ENCODE measurements around the gene MAML3. TPM values are rescaled to one million over a fixed set of nuclear protein-coding genes. Genes with fewer than 3 reads are reported as not detected.

Gene MAML3
- total RNA-seq, 2 donors from 2014 or later: 29.2 to 32.2 TPM

DNA sequence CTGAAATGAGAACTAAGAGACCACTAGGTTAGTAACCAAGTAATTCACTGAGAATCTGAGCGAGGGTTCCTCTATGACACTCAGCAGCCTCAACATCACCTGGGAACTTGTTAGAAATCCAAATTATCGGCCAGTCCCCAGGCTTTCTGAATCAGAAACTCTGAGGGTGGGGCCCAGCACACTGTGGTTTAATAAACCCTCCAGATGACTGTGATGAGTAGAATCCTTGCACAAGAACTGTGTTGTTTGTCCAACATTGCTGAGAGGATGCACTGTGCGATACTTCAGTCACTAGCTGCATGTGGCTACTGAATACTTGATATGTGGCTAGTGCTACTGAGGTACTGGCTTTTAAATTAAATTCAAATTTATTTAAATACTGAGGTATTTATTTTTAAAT, 243.9 kb downstream of the MAML3 start:
- Mint-ChIP-seq H3K36me3 (ENCODE audit: low read depth) (peaks cover 15% of the 10 kb centered on the region), H3K9me3 (peaks cover 5% of the 10 kb centered on the region), H3K27ac (no peak overlapping the region), H3K4me3 (no peak overlapping the region), H3K4me1 (peaks cover 5% of the 10 kb centered on the region), H3K27me3 (ENCODE audit: insufficient read depth) (no peaks in the 10 kb centered on the region)
- Histone ChIP-seq H3K9ac (ENCODE audit: extremely low read depth, low read length, poor library complexity, severe bottlenecking) (no peak overlapping the region), H3K36me3 (ENCODE audit: control insufficient read depth, insufficient read depth, low read length) (peaks cover 18% of the 10 kb centered on the region), H3K4me1 (ENCODE audit: control insufficient read depth, insufficient read depth, low read length) (no peaks in the 10 kb centered on the region), H3K27me3 (ENCODE audit: control insufficient read depth, insufficient read depth, low read length, poor library complexity, severe bottlenecking) (no peaks in the 10 kb centered on the region), H3K4me3 (ENCODE audit: low read length) (no peak overlapping the region), H3K9me3 (ENCODE audit: control insufficient read depth, low read length) (peaks cover 19% of the 10 kb centered on the region), H3K27ac (ENCODE audit: low read depth, low read length) (no peak overlapping the region)
- DNase-seq: no peak
- no peak for TF ChIP-seq CTCF (conservative IDR thresholded peaks at IDR 0.05)
- WGBS, 2 experiments (ENCODE audit: insufficient coverage in 1 of 2, insufficient read length in 1 of 2): 94 to 95% methylated on average over 2 to 3 of the region's 3 CpGs

DNA sequence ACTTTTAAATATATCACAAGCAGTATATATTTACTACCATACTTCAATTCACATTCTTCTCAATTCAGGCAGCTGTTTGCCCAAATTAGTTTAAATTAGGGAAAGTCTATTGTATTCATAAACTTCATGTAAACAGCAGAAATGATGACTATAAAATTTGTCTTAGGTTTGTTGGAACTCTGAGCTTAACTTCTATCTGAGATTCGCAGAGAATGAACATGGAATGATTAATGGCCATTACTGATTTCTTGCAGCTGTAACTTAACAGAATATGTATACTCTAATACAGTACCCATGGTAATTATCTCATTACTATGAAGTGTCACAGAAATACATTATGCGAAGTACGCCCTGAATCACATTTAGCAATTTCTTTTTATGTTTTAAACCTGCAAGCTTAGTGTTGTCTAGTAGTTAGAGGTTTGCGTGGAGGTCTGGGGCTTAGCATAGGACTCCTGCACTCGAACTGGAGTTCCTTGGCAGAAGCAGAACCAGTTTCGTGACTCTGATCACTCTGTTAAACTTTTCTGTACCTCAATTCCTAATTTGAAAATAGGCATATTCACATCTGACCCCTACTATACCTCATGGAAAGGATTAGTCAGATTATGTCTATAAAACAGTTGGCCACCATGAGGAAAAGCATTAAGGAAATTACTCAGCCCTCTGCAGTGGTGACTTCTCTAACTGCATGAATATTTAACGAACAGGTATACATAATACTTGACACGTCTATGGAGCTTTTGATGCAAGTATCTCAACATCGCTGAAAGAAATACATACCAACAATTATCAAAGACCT, 245.1 kb downstream of the MAML3 start:
- TF ChIP-seq CTCF (conservative IDR thresholded peaks at IDR 0.05): no peak
- H3K4me1 Mint-ChIP-seq: peaks cover 3% of the 10 kb centered on the region

GRCh38 chr4:139907001-139907809, 246.8 kb downstream of the MAML3 start:
- H3K4me1 Mint-ChIP-seq: peaks cover 7% of the 10 kb centered on the region
- H3K9me3 Mint-ChIP-seq: peaks cover 8% of the 10 kb centered on the region
- Histone ChIP-seq H3K27me3 (ENCODE audit: control insufficient read depth, insufficient read depth, low read length, poor library complexity, severe bottlenecking) (no peaks in the 10 kb centered on the region), H3K4me3 (ENCODE audit: low read length) (no peak overlapping the region), H3K27ac (ENCODE audit: low read depth, low read length) (no peak overlapping the region), H3K9ac (ENCODE audit: extremely low read depth, low read length, poor library complexity, severe bottlenecking) (no peak overlapping the region), H3K9me3 (ENCODE audit: control insufficient read depth, low read length) (peaks cover 32% of the 10 kb centered on the region), H3K36me3 (ENCODE audit: control insufficient read depth, insufficient read depth, low read length) (peaks cover 32% of the 10 kb centered on the region), H3K4me1 (ENCODE audit: control insufficient read depth, insufficient read depth, low read length) (peaks cover 6% of the 10 kb centered on the region)
- no peak for TF ChIP-seq CTCF (conservative IDR thresholded peaks at IDR 0.05)
- H3K27me3 Mint-ChIP-seq (ENCODE audit: insufficient read depth): no peaks in the 10 kb centered on the region
- peaks cover 24% of the 10 kb centered on the region for H3K36me3 Mint-ChIP-seq (ENCODE audit: low read depth)
- no peak overlapping the region for H3K4me3 Mint-ChIP-seq
- DNase-seq: no peak
- H3K27ac Mint-ChIP-seq: no peak overlapping the region

More for the DNA sequence above, 245.1 kb downstream of the MAML3 start:
- no peak for DNase-seq
- no peaks in the 10 kb centered on the region for H3K27me3 ChIP-seq (ENCODE audit: control insufficient read depth, insufficient read depth, low read length, poor library complexity, severe bottlenecking)
- Mint-ChIP-seq H3K9me3 (peaks cover 8% of the 10 kb centered on the region), H3K36me3 (ENCODE audit: low read depth) (peaks cover 25% of the 10 kb centered on the region), H3K27ac (no peak overlapping the region), H3K4me3 (no peak overlapping the region), H3K27me3 (ENCODE audit: insufficient read depth) (no peaks in the 10 kb centered on the region)
- peaks cover 30% of the 10 kb centered on the region for H3K36me3 ChIP-seq (ENCODE audit: control insufficient read depth, insufficient read depth, low read length)
- H3K4me3 ChIP-seq (ENCODE audit: low read length): no peak overlapping the region
- H3K27ac ChIP-seq (ENCODE audit: low read depth, low read length): no peak overlapping the region
- H3K9me3 ChIP-seq (ENCODE audit: control insufficient read depth, low read length): peaks cover 30% of the 10 kb centered on the region
- no peak overlapping the region for H3K9ac ChIP-seq (ENCODE audit: extremely low read depth, low read length, poor library complexity, severe bottlenecking)
- no peaks in the 10 kb centered on the region for H3K4me1 ChIP-seq (ENCODE audit: control insufficient read depth, insufficient read depth, low read length)
- 93 to 97% methylated on average over 7 to 9 of the region's 9 CpGs for WGBS, 2 experiments (ENCODE audit: insufficient coverage in 1 of 2, insufficient read length in 1 of 2)
